OCI-LY7 (cell line): Measurements from ENCODE around the gene PIK3C2B.

Experiments used
- EZH2phosphoT487 ChIP-seq: fragments of 200-600 bp; sonication (generic); IDR thresholded peaks from 2 replicates; pipeline ENCODE4 v1.6.1; 2018; ENCODE audit warnings: low read depth, borderline replicate concordance, mild to moderate bottlenecking, mixed run types, antibody characterized with exemption, low read length, moderate library complexity, mixed read lengths
- TF ChIP-seq, protein P1 (sequence below): fragments of 200-600 bp; sonication (generic); conservative IDR thresholded peaks from 2 replicates; pipeline ENCODE4 v1.5.1; 2014; ENCODE audit warnings: mild to moderate bottlenecking, antibody characterized with exemption, low read length, moderate library complexity, mixed read lengths

DNA sequence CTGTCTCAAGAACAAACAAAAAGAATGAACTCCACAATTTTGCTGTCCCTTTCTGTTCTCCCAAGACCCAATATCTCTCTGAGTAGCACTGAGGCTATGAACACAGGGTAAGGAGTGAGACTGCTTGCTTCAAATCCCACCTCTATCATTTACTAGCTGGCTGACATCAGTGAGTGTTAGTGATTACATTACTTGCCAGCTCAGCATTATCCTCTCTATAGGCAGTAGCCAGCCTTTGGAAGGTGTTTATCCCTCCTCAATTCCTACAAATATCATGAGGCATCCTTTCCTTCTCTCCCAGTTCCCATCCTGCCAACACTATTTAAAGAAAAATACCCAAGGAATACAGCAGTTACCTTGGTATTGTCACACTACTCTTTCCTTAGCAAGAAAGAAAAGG, 3.0 kb downstream of the PIK3C2B start:
- TF ChIP-seq, protein P1, sequence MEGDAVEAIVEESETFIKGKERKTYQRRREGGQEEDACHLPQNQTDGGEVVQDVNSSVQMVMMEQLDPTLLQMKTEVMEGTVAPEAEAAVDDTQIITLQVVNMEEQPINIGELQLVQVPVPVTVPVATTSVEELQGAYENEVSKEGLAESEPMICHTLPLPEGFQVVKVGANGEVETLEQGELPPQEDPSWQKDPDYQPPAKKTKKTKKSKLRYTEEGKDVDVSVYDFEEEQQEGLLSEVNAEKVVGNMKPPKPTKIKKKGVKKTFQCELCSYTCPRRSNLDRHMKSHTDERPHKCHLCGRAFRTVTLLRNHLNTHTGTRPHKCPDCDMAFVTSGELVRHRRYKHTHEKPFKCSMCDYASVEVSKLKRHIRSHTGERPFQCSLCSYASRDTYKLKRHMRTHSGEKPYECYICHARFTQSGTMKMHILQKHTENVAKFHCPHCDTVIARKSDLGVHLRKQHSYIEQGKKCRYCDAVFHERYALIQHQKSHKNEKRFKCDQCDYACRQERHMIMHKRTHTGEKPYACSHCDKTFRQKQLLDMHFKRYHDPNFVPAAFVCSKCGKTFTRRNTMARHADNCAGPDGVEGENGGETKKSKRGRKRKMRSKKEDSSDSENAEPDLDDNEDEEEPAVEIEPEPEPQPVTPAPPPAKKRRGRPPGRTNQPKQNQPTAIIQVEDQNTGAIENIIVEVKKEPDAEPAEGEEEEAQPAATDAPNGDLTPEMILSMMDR, result no peak
- no peak for TF ChIP-seq EZH2phosphoT487
